Fibroblast of skin of right biceps (primary cell): ENCODE data around the gene RPL29.
"Not testable (repeated sequence)": the region's sequence is repeated elsewhere in the genome, so short reads cannot be mapped to it uniquely, and the experiment has no call there.

ENCODE experiments used
- DNase-seq: peaks from one replicate; pipeline ENCODE4 v3.0.0-alpha.2; 2013

The RPL29 gene

DNA sequence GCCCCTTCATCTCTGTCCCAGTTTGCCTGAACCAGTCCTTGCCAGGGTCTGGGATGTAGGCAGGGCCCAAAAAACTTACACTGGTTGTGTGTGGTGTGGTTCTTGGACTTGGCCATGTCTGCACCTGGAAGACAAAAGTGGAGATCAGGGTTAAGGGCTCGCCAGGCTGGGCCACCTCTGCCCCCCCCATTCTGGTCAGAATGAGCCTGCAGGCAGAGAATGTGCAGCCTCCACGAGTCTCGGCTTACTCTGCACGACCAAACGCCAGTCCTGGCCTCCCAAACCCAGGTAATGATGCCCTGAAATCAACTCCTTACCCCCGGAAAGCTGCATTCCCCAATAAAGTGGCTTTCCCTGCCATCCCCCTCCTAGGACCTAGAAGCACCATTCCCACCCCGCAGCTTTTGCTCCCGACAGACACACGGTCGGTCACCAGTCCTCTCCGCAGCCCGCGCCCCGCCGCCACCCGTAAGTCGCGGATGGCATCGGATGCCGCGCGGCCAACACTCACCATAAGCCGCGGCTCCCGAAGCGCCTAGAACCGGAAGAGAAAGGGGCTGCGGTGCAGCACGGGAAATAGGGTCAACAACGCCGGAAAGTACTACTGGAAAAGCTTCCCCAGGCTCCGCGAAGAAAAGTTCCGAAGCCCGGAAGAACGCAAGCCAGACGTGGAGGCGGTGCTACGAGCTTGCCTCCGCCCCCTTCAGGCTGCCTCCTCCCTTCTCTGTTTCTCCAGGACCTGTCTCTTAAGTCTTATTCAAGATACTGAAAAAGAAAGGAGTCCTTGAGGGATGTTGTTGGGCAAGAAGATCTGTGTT lies at the start of gene RPL29:
TSS of gene RPL29 (minus strand) at position 550 of the 818 bp plus-strand sequence. CDS start at position 116, 434 bp downstream.
- DNase-seq: peak; percentile 95

DNA sequence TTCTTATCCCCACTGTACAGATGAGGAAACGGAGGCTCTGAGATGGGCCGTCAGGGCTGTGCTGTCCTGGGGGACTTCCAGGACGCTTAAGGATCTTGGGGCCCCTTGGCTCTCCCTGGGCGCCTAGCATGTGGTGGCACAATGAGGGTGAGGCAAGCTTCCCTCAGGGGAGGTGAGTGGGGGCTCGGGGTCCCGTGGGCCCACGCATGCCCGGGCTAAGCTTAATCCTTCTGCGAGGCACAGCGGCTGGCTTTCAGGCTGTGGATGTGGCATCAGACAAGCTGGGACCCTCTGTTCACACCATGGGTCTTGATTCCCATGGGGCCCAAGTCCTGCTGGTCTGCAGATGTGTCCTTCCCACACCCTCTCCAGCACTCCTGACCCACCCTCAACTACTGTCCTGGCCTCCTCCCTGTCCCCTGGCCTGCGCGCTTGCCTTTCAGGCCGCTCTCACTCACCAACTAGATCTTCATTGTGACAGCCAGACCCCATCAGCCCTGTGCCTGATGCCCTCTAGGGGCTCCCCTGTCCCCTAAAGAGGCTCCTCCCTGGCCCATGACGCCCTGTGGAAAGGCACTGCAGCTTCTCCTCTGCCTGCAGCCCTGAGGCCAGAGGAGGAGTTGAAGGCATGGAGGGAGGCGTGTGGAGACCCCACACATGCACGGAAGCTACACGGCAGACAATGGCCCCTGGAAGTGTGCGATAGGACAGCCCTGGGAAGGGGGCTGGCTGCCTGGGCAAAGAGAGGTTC lies 49.3 kb upstream of the RPL29 start:
- no peak for DNase-seq

DNA sequence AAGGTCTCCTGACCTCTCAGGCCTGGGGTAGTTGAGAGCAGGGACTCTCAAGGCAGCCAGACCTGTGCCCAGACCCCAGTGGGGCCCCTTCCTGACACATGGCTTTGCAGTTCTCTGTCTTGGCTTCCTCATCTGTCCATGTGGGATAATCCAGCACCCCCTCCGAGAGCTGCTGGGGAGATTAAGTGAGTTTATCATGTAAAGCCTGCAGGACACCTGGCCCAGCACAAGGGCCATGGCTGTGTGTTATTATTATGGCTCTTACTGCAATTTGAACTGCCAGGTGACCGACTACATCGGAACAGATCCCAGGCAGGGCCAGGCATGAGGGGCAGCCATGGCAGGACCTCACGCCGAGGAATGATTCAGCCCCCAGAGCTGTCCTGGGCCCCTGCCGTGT lies 48.1 kb upstream of the RPL29 start:
- no peak for DNase-seq

DNA sequence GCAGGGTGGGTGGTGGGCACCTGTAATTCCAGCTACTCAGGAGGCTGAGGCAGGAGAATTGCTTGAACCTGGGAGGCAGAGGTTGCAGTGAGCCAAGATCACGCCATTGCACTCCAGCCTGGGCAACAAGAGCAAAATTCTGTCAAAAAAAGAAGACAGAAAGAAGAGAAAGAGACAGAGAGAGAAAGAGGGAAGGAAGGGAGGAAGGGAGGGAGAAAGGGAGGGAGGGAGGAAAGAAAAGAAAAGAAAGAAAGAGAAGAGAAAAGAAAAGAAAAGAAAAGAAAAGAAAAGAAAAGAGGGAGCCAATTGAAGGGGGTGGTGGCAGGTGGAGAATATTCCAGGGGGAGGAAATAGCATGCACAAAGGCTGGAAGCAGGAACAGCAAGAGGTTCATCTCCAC lies 47.3 kb upstream of the RPL29 start:
- not testable (repeated sequence) for DNase-seq

DNA sequence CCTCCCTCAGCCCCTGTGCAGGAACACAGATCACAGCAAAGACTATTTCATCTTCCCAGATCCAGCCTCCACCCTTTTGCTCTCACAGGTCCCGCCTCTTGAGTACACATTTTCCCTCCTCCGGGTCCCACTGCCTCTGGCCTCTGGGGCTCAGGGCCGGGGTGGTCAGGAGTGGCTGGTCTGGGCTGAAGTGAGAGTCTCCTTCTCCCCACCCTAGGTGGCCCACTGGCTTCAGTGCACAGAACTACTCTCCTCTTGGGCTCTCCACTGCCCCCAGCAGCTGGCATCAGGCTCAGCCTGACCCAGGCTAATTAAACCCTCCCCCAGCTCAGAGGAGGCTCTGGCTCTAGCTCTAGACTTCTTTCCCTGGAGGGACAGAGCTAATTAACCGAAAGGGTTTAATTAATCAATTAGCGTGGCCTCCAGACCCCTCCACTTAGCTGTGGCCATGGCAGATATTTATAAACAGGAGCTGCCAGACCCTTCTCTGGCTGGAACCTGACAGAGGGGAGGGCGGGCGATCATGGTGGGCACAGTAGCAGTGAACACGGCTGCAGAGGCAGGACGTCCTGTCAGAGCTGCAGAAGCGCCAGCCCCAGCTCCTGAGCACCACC lies 45.5 kb upstream of the RPL29 start:
- DNase-seq: no peak

DNA sequence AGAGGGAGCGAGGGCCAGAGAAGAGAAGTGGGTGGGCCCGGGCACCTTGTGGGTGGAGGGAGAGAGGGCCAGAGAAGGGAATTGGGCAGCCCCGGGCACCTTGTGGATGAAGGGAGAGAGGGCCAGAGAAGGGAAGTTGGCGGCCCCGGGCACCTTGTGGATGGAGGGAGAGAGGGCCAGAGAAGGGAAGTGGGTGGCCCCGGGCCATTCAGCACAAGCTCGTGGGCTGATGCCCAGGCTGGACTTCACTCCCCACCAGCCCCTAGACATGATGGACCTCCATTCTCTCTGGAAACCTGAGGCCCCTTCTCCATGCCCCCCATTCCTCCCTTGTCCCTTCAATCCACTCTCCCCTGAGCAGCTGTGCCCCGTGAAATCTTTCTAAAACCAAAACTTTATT lies 44.9 kb upstream of the RPL29 start:
- DNase-seq: no peak

DNA sequence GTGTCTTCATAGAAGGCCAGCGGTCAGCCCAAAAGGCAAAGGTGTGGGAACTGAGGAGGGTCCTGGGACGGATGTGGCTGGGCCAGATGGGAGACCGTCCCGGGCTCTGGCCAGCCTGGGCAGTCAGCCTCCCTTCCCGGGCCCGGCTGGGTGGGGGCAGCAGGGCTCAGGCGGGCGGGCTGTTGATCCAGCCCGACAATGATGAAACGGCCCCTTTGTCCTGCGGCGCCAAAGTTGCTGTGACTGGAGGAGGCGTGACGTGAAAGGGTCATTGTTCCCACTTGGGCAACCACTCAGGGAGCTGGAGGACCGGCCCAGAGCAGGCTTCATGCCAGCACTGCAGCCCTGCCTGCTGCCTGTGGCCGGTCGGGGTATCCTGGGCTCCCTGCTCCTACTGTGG lies 44.2 kb upstream of the RPL29 start:
- no peak for DNase-seq

DNA sequence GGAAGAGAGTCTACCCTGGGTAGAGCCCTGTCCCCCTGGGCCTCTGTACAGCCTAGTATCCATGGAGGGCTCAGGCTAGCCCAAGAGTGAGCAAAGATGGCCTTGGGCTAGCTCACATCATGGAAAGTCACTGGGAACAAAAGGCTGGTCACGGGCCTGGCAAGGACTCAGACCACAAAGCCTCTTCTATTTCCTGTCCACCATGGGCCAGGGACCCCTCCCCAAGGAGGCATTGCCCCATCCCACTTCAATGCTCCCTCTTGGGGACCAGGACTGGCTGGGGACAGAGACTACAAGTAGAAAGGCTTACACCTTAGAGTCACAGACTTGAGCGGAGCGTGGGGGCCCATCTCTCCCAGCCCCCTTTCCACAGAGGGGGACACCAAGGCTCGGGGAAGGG lies 43.7 kb upstream of the RPL29 start:
- no peak for DNase-seq

DNA sequence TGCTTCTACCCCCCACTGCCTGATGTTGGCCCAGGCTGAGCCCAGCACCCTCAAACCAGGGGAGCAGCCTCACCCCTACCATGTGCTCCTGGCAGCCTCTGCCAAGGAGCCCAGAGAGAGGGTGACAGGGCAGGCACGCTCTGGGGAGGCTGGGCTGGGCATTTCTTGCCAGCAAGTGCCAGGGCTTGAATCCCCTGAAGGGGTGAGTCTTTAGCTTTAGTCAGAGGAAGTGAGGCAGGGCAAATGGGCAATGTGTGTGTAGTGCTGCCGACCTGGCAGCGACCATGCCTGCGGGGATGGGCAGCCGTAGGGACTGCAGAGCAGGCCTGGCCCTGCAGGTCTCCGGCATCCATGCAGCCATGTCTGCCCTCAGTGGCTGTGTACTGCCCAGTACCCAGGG lies 42.5 kb upstream of the RPL29 start:
- DNase-seq: no peak

DNA sequence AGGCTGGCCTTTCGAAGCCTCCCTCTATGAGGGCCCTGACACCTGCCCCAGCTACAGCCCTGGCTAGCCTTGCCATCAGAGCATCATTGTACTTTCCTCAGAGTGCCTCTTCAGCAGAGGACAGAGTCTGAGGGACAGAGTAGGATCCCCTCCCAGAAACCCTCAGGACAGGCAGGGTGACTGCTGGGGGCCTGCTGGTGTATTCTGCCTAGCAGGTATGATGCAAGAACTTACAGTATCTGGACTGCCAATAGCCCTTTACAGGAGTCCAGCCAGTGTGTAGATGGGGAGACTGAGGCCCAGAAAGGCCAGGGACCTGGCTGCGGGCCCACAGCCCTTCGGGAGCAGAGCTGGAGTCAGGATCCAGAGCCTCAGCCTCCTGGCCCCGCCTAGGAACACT lies 41.6 kb upstream of the RPL29 start:
- DNase-seq: no peak

DNA sequence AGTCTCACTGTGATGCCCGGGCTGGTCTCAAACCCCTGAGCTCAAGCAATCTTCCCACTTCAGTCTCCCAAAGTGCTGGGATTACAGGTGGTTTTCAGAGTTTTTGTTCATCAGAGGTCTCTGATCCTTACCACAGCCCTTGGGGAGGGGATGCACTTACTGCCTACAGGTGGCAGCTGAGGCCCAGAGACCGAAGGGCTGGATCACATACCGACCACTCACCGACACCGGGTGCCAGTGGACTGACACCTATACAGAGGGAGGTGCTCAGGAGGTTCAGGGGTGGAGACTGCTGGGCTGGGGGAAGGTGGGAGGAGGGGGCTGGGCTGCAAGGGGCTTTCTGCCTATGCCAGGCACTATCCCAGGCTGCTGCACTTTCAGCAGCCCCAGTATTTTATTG lies 41.1 kb upstream of the RPL29 start:
- no peak for DNase-seq

DNA sequence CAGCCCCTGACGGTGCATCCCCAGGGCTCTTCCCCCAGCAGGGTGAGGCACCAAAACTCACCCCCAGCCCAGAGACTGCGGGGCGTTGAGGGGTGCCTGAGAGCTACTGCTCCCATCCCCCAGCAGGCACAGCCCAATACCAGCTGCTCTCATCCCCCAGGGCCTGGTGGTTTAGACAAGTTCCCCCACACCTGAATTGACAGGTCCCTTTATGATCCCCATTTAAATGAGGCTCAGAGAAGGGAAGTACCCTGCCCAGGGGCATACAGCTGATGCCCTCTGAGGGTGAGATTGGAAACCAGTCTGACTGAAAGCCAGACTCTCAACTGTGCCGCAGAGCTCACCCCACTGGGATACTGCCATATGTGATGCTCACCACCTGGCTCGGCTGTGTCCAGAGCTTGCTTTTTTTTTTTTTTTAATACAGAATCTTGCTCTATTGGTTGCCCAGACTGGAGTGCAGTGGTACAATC lies 40.6 kb upstream of the RPL29 start:
- no peak for DNase-seq

DNA sequence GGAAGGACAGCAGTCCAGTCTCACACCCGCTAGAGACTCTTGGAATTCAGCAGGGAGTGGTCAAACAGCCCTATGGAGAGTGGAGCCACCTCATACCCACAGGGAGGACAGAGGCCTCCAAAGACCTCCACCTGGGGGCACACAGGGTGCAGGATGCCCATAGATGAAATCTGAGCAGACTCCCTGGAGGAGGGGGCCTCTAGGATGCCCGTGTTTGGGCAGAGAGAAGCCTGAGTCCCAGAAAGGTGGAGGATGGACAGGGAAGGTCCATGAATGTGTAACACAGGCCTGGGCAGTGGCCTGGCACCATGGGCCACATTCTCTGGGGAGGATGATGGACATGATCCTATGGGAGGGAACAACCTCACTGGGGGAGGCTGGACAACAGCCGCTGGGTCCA lies 39.0 kb upstream of the RPL29 start:
- no peak for DNase-seq

DNA sequence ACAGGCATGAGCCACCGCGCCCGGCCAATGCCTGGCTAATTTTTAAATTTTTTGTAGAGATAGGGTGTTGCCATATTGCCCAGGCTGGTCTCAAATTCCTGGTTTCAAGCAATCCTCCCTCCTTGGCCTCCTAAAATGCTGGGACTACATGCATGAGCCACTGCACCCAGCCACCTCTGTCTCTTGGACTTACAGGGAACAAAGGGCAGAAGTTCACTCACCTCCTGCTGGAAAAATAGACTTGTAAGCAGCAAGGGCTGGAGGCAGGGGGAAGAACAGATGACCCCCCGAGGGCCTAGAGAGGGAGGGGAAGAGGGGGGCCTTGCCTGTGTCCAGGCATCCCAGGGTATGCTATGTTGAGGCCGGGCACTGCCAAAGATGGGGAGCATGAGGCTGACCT lies 38.5 kb upstream of the RPL29 start:
- DNase-seq: no peak

DNA sequence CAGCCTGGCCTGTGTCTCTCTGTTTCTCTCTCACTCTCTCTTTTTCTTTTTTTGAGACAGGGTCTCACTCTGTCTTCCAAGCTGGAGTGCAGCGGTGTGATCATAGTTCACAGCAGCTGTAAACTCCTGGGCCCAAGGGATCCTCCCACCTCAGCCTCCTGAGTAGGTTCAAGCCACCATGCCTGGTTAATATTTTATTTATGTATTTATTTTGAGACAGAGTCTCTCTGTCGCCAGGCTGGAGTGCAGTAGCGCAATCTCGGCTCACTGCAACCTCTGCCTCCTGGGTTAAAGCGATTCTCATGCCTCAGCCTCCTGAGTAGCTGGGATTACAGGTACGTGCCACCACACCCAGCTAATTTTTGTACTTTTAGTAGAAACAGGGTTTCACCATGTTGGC lies 38.1 kb upstream of the RPL29 start:
- DNase-seq: not testable (repeated sequence)

DNA sequence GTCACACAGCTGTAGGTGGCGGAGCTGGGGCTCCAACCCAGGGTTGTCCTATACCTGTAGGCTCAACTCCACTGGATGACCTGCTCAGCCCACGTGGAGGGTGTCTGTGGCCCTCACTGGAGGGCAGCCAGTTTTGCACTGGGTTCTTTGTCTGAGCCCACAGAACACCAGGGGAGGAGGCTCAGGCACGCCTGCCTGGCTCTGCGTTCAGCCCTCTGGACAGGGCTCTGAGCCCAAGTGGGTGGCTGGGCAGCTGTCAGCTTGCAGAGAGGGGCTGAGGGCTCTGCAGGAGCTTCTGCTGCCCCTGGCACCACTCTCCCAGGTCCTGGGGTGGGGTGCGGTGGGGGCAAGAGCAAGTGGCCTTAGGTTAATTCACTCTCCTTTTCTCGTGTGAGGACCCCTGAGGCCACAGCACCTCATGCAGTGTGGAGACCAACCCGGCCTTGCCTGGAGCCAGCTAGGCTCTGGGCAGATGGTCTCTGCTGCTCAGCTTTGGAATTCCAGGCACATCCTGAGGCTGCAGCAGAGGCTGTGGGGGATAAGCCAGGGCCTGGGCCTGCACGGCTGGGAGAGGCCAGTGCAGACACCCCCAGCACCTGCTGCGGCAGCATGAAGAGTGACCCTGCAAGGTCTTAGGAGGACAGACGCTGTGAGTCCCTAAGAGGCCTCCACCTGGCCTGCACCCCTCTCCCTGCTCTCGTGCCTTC lies 37.2 kb upstream of the RPL29 start:
- DNase-seq: no peak

DNA sequence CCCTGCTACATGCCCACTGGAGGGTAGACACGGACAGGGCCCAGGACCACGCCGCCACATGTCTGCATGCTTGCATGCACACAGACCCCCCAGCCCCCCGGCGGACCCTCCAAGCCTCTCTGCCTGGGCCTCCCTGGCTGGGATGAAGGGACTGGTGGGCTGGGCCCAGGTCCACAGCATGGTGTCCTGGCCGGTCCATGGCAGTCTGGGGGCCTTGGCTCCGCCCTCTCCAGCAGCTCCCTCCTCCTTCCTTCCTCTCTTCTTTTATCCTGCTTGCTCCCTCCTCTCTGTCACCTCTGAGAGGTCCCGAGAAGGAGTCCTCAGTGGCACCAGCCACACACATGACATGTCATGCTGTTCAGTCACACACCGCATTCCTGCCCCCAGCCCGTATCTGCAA lies 36.2 kb upstream of the RPL29 start:
- DNase-seq: no peak

DNA sequence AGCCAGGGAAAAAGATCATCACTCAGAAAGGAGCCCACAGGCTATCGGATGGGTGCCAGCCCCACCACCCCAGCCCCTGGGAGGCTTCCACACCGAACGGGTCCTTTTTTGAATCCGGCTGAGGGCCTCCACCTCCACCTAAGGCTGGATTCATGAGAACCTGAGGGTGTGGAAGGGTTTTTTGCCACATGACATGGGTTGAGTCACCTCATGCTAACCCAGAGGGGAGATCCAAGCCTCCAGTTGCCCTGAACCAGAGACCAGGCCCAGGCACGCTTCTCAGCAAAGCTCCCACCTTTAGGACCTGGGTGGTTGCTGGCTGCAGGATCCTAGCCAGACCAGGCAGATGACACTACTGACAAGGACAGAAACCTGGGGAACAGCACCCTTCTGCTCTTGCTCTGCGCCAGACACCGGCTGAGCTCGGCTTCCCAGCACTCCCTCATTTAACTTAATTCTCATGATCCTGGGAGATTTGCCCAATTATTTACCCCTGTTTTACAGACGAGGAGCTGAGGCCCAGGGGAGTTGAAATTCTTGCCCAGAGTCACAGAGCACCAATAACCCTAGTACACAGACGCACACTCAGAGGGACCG lies 35.1 kb upstream of the RPL29 start:
- DNase-seq: no peak

DNA sequence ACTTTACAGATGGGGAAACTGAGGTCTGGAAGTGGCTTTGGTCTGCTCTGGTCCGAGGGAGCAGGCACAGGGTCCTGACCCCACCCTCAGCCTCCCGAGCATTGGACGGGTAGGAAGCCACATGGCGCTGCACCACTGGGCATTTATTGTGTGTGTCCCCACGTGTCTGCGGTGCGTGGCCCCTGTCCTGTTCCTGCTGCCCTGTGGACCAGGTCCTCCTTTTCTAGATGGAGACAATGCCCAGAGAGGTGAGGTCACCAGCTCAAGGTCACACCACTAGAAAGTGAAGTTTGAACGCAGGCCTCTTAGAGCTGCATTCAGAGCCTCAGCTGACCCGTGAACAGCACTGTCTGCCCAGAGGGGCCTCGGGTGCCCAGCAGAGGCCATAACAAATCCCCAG lies 33.8 kb upstream of the RPL29 start:
- DNase-seq: no peak

DNA sequence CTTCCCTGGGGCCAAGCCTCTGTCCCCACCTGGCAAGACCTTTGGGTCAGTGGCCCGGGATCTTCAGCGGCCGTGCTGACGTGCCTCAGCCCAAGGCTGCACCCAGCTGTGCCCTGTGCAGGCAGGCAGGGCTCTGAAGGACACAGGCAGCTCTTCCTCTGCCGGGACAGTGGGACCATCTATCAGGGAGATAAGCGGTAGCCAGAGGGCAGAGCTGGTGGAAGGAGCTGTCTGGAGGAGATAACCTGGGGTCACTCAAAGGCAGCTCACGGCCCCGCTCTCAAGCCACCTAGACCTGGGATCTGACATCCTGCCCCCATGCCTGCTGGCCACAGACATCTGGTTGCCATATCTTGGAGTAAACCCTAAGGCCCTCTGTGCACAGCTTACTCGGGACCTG lies 33.4 kb upstream of the RPL29 start:
- no peak for DNase-seq

DNA sequence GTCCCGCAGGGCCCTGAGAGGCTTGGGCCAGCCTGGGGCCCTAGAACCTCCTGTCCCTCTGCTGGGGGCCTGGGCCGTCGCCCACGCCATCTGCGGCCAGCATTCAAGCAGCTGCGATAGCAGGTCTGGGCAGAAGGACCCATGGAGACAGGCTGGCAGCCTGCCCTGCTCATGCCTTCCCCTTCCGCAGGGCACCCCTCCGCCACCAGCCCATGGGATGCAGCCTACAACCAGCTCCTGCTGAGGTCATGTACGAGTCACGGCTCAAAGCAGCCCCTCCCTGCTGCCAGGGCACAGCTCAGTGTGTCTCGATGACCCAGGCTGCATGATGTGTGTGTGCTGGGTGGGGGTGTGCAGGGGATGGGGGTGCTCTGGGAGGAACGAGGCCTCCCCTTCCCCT lies 32.9 kb upstream of the RPL29 start:
- DNase-seq: peak; percentile 34

DNA sequence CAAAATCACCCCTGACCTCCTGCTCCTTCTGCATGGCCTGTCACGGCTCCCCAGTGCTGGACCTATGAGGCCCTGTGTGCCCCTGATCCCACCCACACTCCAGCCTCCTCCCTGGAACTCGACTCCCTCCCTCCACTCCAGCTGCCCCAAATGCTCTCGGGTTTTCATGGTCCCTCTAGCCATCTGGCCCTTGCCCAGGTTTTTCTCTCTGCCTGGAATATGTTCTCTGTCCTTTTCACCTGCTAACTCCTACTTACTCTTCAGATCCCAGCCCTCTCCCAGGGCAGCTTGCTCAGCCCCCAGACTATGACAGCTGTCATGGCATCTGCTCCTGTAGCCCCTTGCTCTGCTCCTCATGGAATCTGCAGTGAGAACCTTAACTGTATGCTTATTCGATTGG lies 30.3 kb upstream of the RPL29 start:
- DNase-seq: no peak

DNA sequence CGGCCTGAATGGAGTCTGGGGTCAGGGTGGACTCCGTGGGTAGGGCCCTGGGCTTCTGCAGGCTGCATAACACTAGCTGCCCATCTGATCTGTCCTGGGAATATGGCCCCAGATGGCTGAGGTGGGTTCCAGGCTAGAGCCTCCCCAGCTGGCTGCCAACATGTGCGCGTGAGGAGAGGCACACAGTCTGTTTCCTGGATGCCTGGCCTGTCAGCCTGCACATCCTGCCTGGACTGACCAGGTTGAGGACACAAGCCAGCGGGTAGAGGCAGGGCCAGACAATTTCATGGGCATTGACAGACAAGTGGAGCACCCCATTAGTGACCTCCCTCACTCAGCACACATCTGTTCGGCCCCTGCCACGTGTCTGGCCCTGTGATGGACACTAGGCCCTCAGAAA lies 29.8 kb upstream of the RPL29 start:
- DNase-seq: no peak
